Measurements from ENCODE around the gene IFIH1.

- no peak for TF ChIP-seq EZH2phosphoT487 (IDR thresholded peaks at IDR 0.05; ENCODE audit: low read length)
- TF ChIP-seq, protein P1, sequence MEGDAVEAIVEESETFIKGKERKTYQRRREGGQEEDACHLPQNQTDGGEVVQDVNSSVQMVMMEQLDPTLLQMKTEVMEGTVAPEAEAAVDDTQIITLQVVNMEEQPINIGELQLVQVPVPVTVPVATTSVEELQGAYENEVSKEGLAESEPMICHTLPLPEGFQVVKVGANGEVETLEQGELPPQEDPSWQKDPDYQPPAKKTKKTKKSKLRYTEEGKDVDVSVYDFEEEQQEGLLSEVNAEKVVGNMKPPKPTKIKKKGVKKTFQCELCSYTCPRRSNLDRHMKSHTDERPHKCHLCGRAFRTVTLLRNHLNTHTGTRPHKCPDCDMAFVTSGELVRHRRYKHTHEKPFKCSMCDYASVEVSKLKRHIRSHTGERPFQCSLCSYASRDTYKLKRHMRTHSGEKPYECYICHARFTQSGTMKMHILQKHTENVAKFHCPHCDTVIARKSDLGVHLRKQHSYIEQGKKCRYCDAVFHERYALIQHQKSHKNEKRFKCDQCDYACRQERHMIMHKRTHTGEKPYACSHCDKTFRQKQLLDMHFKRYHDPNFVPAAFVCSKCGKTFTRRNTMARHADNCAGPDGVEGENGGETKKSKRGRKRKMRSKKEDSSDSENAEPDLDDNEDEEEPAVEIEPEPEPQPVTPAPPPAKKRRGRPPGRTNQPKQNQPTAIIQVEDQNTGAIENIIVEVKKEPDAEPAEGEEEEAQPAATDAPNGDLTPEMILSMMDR (IDR thresholded peaks at IDR 0.05; ENCODE audit: low read length), result no peak
- no peak for TF ChIP-seq EZH2 (optimal IDR thresholded peaks at IDR 0.05; ENCODE audit: low read depth, low read length)
These were observed 83.6 kb downstream of the IFIH1 start for GRCh38 chr2:162234620-162235462.
